Breast epithelium (tissue), 3 donors: Measurements from ENCODE around the gene CHRNA1.

ENCODE experiments used
- CTCF ChIP-seq, 3 donors: fragments of 450-650 bp; IDR thresholded peaks; one replicate each; pipeline ENCODE4 v1.5.1; 2016 to 2017; ENCODE audit warnings: antibody characterized with exemption in 3 of 3, mild to moderate bottlenecking in 3 of 3, moderate library complexity in 3 of 3
- POLR2A ChIP-seq: fragments of 450-650 bp; IDR thresholded peaks from one replicate; pipeline ENCODE4 v1.6.1; 2016; ENCODE audit warnings: antibody characterized with exemption, mild to moderate bottlenecking, moderate library complexity

GRCh38 chr2:174791746-174792280 is 27.5 kb upstream of the CHRNA1 start:
- TF ChIP-seq CTCF (IDR thresholded peaks at IDR 0.05) (no peak), POLR2A (no peak)
